Skeletal muscle satellite cell (primary cell): ENCODE results near the gene RNF225.
"Not testable (repeated sequence)": the region's sequence is repeated elsewhere in the genome, so short reads cannot be mapped to it uniquely, and the experiment has no call there.

Experiments
- H3K27me3 ChIP-seq: 2 replicates; pipeline ENCODE4 v1.7.0; 2013; ENCODE audit warnings: low read length; ENCODE audit not compliant: control insufficient read depth, insufficient read depth
- H3K36me3 ChIP-seq: 2 replicates; pipeline ENCODE4 v1.7.0; 2013; ENCODE audit warnings: mild to moderate bottlenecking, control low read depth, low read length; ENCODE audit not compliant: insufficient read depth
- H3K4me1 ChIP-seq: 2 replicates; pipeline ENCODE4 v1.7.0; 2013; ENCODE audit warnings: low read length; ENCODE audit not compliant: control insufficient read depth, insufficient read depth
- H3K4me2 ChIP-seq: 2 replicates; pipeline ENCODE4 v1.7.0; 2013; ENCODE audit warnings: mild to moderate bottlenecking, low read length
- H3K4me3 ChIP-seq: 2 replicates; pipeline ENCODE4 v1.7.0; 2013; ENCODE audit warnings: low read length
- H3K9ac ChIP-seq: 2 replicates; pipeline ENCODE4 v1.7.0; 2013; ENCODE audit warnings: mild to moderate bottlenecking, low read depth, low read length, moderate library complexity
- H3K9me3 ChIP-seq: replicated peaks from 2 replicates; pipeline ENCODE4 v1.7.0; 2013; ENCODE audit warnings: mild to moderate bottlenecking, control low read depth, low read length

Gene RNF225

DNA sequence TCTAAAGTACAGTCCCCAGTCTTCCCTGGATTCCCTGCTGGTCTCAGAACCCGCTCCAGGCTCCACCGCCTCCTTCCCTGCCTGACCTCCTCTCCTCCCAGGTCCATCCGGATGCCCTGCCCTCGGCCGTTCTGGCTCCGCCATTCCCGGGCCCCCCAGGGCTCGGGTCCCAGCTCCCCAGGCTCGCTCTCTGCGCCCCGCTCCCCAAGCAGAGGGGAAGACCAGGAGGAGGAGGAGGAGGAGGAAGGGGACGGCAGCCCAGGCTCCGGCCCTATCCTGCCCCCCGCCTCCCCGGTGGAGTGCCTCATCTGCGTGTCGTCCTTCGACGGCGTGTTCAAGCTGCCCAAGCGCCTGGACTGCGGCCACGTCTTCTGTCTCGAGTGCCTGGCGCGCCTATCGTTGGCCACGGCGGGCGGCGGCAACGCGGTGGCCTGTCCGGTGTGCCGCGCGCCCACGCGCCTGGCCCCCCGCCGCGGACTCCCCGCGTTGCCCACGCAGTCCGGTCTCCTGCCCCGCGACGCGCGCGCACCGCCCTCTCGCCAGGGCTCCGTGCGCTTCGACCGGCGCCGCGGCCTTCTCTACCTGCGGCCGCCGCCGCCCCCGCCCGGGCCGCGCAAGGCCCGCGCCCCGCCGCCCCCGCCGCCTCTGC is 647 bp downstream of the RNF225 start:
- Histone ChIP-seq H3K9ac (no peak overlapping the region), H3K27me3 (no peaks in the 10 kb centered on the region), H3K4me2 (peak overlapping the region; percentile 25), H3K9me3 (no peaks in the 10 kb centered on the region), H3K4me3 (no peak overlapping the region), H3K4me1 (peaks cover 13% of the 10 kb centered on the region), H3K36me3 (peaks cover 39% of the 10 kb centered on the region)

DNA sequence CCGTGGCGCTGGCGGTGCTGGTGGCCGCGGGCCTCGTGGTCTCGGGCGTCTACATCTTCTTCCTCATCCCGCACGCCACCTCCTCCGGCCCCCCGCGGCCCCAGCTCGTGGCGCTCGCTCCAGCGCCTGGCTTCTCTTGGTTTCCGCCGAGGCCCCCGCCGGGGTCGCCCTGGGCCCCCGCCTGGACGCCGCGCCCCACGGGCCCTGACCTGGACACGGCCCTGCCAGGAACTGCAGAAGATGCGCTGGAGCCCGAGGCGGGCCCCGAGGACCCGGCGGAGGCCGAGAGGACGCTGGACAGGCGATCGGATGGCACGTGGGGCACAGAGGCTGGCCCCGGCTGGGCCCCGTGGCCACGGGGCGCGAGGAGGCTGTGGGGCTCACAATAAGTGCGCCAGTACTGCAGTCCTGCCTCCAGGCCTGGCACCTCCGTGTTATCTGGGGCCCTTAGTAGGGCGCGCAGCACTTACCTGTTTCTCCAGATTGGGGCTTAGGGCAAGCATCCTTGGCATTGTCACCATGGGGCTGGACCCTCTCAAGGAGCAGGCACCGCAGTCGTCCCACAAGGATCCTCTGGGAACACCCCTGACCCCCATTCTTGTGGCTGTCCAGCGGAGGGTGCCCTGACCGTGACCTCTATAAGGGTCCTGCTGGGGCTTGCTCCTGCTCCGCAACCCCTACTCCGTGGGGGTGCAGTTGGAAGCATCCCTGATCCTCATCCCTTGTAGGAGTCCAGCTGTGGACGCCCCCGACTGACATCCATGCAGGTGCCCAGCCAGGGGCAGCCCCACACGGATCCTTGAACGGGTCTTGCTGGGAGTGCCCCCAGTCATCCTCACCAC is 1.5 kb downstream of the RNF225 start:
- no peaks in the 10 kb centered on the region for H3K27me3 ChIP-seq
- no peak overlapping the region for H3K4me2 ChIP-seq
- H3K9me3 ChIP-seq = no peaks in the 10 kb centered on the region
- peaks cover 33% of the 10 kb centered on the region for H3K36me3 ChIP-seq
- no peak overlapping the region for H3K4me3 ChIP-seq
- no peak overlapping the region for H3K9ac ChIP-seq
- H3K4me1 ChIP-seq = peaks cover 13% of the 10 kb centered on the region

- no peak overlapping the region for H3K9ac ChIP-seq
- no peaks in the 10 kb centered on the region for H3K9me3 ChIP-seq
- H3K27me3 ChIP-seq = no peaks in the 10 kb centered on the region
- peaks cover 28% of the 10 kb centered on the region for H3K36me3 ChIP-seq
- H3K4me3 ChIP-seq = no peak overlapping the region
- peaks cover 17% of the 10 kb centered on the region for H3K4me1 ChIP-seq
- no peak overlapping the region for H3K4me2 ChIP-seq
Measured at GRCh38 chr19:58397533-58398037, 2.1 kb downstream of the RNF225 start.

GRCh38 chr19:58398087-58398486 is 2.6 kb downstream of the RNF225 start:
- H3K27me3 ChIP-seq = no peaks in the 10 kb centered on the region
- H3K9me3 ChIP-seq = no peaks in the 10 kb centered on the region
- peaks cover 23% of the 10 kb centered on the region for H3K36me3 ChIP-seq
- no peak overlapping the region for H3K4me3 ChIP-seq
- H3K4me1 ChIP-seq = peaks cover 17% of the 10 kb centered on the region
- H3K4me2 ChIP-seq = no peak overlapping the region
- no peak overlapping the region for H3K9ac ChIP-seq

DNA sequence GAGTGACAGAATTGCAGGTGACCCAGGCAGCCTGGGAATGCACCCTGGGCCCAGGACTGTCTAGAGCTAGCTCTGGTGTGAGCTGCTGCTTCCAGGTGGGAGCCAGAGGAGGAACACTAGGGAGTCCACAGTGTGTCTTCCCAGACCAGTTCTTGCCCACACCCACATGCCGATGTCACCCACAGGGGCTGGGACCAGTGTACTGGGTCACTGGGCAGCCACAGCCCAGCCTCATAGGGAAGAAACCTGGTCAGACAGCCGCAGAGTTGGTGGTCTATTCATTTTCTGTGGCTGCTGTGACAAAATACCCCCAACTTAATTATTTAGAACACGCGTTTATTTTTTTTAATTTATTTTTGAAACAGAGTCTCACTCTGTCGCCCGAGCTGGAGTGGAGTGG is 3.1 kb downstream of the RNF225 start:
- H3K4me3 ChIP-seq = no peak overlapping the region
- no peaks in the 10 kb centered on the region for H3K27me3 ChIP-seq
- H3K36me3 ChIP-seq = peaks cover 18% of the 10 kb centered on the region
- no peaks in the 10 kb centered on the region for H3K9me3 ChIP-seq
- H3K4me2 ChIP-seq = no peak overlapping the region
- H3K9ac ChIP-seq = no peak overlapping the region
- peaks cover 17% of the 10 kb centered on the region for H3K4me1 ChIP-seq

DNA sequence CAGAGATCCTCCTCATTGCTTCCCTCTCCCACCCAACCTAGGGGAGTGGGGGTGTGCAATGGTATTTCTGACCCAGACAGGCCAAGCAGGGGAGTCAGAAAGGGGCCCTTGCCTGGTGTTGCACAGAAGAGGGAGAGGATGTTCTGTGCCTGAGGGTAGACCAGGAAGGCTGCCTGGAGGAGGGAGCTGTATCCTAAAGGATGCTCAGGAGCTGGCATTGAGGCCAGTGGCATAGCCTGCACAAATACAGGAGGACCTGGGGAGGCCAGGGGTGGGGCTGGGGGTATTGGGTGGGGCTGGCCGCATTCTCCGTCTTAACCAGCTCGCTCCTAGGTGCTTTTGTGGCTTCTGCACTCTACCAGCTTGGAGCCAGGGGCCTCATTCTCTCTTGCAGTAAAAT is 4.4 kb downstream of the RNF225 start:
- H3K36me3 ChIP-seq = peaks cover 5% of the 10 kb centered on the region

GRCh38 chr19:58400316-58400915 is 5.0 kb downstream of the RNF225 start:
- no peaks in the 10 kb centered on the region for H3K36me3 ChIP-seq
- H3K9me3 ChIP-seq = no peaks in the 10 kb centered on the region
- H3K27me3 ChIP-seq = no peaks in the 10 kb centered on the region
- peaks cover 17% of the 10 kb centered on the region for H3K4me1 ChIP-seq
- H3K4me3 ChIP-seq = peak overlapping the region; percentile 82
- H3K9ac ChIP-seq = peak overlapping the region; percentile 75
- H3K4me2 ChIP-seq = peak overlapping the region; percentile 98

More for the DNA sequence above, 4.4 kb downstream of the RNF225 start:
- Histone ChIP-seq H3K4me2 (peak overlapping the region; percentile 98), H3K4me3 (no peak overlapping the region), H3K9me3 (no peaks in the 10 kb centered on the region), H3K4me1 (peaks cover 17% of the 10 kb centered on the region), H3K27me3 (no peaks in the 10 kb centered on the region), H3K9ac (no peak overlapping the region)

DNA sequence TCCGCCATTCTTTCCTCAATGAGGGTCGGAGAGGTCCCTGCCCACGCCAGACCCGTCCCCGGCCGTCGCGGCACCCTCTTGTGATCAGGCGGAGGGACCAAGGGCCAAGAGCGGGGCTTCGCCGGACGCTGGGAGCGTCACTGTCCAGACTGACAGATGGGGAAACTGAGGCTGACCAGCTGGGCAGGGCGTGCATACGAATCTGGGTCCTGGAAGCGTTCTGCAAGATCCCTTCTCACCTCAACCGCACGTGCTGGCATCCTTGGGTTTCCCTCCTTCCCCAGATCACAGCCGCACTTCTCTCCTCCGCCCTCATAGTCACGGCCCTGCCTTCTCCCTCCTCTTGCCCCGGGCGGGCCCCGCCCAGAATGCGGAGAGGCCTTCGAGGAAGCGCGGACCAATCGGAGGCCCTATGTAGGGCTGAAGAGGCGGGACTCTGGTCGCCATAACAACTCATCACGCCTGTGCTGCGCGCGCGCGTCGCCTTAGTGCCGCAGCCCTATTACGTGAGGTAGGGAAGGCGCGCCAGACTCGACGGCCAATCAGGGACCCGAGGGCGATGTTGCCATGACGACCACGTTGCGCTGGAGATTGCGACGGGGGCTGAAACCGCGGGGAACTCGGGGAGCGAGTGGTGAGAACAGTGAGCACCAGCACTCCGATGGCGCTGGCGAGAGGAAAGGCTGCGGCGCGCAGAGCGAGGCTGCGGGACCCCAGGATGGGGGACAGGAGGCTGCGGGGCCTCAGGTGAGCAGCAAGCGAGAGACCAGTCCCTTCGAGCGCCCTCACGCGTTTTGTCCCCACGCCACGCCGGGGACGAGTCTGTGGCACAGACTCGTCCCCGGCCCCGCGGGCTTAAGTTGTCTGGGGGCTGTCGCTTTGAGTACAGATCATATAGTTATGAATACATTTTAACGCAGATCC is 5.7 kb downstream of the RNF225 start:
- H3K27me3 ChIP-seq = no peaks in the 10 kb centered on the region
- H3K9ac ChIP-seq = peak overlapping the region; percentile 75
- peak overlapping the region; percentile 98 for H3K4me2 ChIP-seq
- H3K9me3 ChIP-seq = no peaks in the 10 kb centered on the region
- no peaks in the 10 kb centered on the region for H3K36me3 ChIP-seq
- peaks cover 14% of the 10 kb centered on the region for H3K4me1 ChIP-seq
- peak overlapping the region; percentile 82 for H3K4me3 ChIP-seq

GRCh38 chr19:58401840-58402421 is 6.5 kb downstream of the RNF225 start:
- Histone ChIP-seq H3K9ac (peak overlapping the region; percentile 64), H3K4me3 (peak overlapping the region; percentile 78)

GRCh38 chr19:58403920-58404478 is 8.5 kb downstream of the RNF225 start:
- H3K4me1 ChIP-seq = peaks cover 23% of the 10 kb centered on the region
- H3K27me3 ChIP-seq, H3K4me2 ChIP-seq, H3K9me3 ChIP-seq, H3K36me3 ChIP-seq, H3K9ac ChIP-seq, H3K4me3 ChIP-seq: not testable (repeated sequence)

More at GRCh38 chr19:58401840-58402421, 6.5 kb downstream of the RNF225 start:
- H3K27me3 ChIP-seq = no peaks in the 10 kb centered on the region
- no peaks in the 10 kb centered on the region for H3K36me3 ChIP-seq
- no peaks in the 10 kb centered on the region for H3K9me3 ChIP-seq
- H3K4me1 ChIP-seq = peaks cover 14% of the 10 kb centered on the region
- peak overlapping the region; percentile 88 for H3K4me2 ChIP-seq
